Ovary (tissue), 9 donors: ENCODE measurements around the gene TMEM14A. TPM values are rescaled to one million over a fixed set of nuclear protein-coding genes. Genes with fewer than 3 reads are reported as not detected.

ENCODE experiments used
- DNase-seq, 5 donors: peaks; one replicate each; pipeline ENCODE4 v3.0.0-alpha.2; 2019 to 2020
- H3K27ac ChIP-seq, 2 donors: fragments of 200-600 bp; one replicate each; pipeline versions ENCODE4 v1.5.1 to v1.8.0; 2019 to 2022
- H3K27me3 ChIP-seq: fragments of 200-600 bp; one replicate; pipeline ENCODE4 v1.8.0; 2022
- H3K36me3 ChIP-seq: fragments of 200-600 bp; sonication (generic); one replicate; pipeline ENCODE4 v1.5.1; 2019
- H3K4me1 ChIP-seq: one replicate; pipeline ENCODE4 v1.8.1; 2013; ENCODE audit warnings: mild to moderate bottlenecking, moderate library complexity; ENCODE audit not compliant: insufficient read depth
- H3K4me3 ChIP-seq: fragments of 200-600 bp; sonication (generic); one replicate; pipeline ENCODE4 v1.5.1; 2017
- H3K9me3 ChIP-seq, 2 donors: fragments of 200-600 bp in 1 of 2; sonication (generic) in 1 of 2; one replicate each; pipeline versions ENCODE4 v1.5.1 to v1.8.1; 2013 to 2019; ENCODE audit warnings: mild to moderate bottlenecking in 1 of 2, moderate library complexity in 1 of 2
- CTCF ChIP-seq, 3 donors: fragments of 450-650 bp in 2 of 3; fragments of 200-600 bp in 1 of 3; IDR thresholded peaks; one replicate each; pipeline versions ENCODE4 v1.5.1 to v1.8.0; 2016 to 2022; ENCODE audit warnings: antibody characterized with exemption in 3 of 3, mild to moderate bottlenecking in 1 of 3
- EP300 ChIP-seq: sonication (generic); formaldehyde crosslinking; IDR thresholded peaks from one replicate; pipeline ENCODE4 v1.6.1; 2017; ENCODE audit warnings: antibody characterized with exemption
- POLR2A ChIP-seq: fragments of 450-650 bp; IDR thresholded peaks from one replicate; pipeline ENCODE4 v1.6.1; 2017; ENCODE audit warnings: antibody characterized with exemption, mild to moderate bottlenecking, moderate library complexity
- WGBS, 3 donors: extraction: QIAGEN DNeasy Blood & Tissue Kit in 1 of 3; methylation state at CpG; one replicate each; pipeline versions ENCODE4 v1.1.5 to v1.1.7; 2013 to 2017; 5-methylcytosine and 5-hydroxymethylcytosine counted together
- intact Hi-C, 4 donors: fragments of 100-400 bp; cut with DNase I; formaldehyde crosslinking; loops; one replicate each; pipeline versions ENCODE4 v1.11.0 to v1.15.1; 2022 to 2023
- polyA plus RNA-seq, 2 donors: library from polyadenylated mRNA; stranded (reverse); fragments of 200-250 nt in 1 of 2; fragments of 350-450 nt in 1 of 2; fragmentation: Illumina TruSeq in 1 of 2; extraction: RNeasy Lipid Tissue Mini Kit (QIAGEN cat#74804) in 1 of 2; gene quantifications; one replicate each; pipeline ENCODE4 v1.2.3, GENCODE V29; 2013 to 2014
- total RNA-seq, 7 donors: library from RNA; depleted of rRNA in 2 of 7; stranded (reverse); fragments of >200 nt in 2 of 7; fragmentation: NEBNext Ultra II Directional in 3 of 7; extraction: Animal tissue kit (Norgen Biotek cat#: 25700) in 3 of 7; gene quantifications; one replicate each; pipeline versions ENCODE4 v1.1.0 to v1.2.4, GENCODE V29; 2016 to 2023
- donor health status: DM: no; HTN: no; CAD: no; lungs with moderate emphysema.
- donor health status: DM: no; HTN: no; CAD: no.
- donor health status: Bipolar disorder and iron deficiency.
- donor health status: DM: yes; HTN: yes; CAD: no.
- donor health status: DM: no; HTN: no; CAD: no.
- donor health status: DM: yes; HTN: yes; CAD: no.

TMEM14A gene
- total and polyA plus RNA-seq, 9 donors: 17.0 to 35.6 (median 25.2) TPM

- no peak for TF ChIP-seq EP300
- no peak for TF ChIP-seq CTCF (IDR thresholded peaks at IDR 0.05)
- no peak for TF ChIP-seq POLR2A
- intact Hi-C loops: no loop called here
- H3K27me3 ChIP-seq: no peaks in the 10 kb centered on the region
- WGBS, 3 donors: 78 to 86% (median 81%) methylated on average over 2 of the region's 2 CpGs
- no peak for DNase-seq
- no peak overlapping the region for H3K27ac ChIP-seq
- H3K9me3 ChIP-seq: no peaks in the 10 kb centered on the region
- H3K4me1 ChIP-seq: no peaks in the 10 kb centered on the region
- no peaks in the 10 kb centered on the region for H3K36me3 ChIP-seq
- no peak overlapping the region for H3K4me3 ChIP-seq
Observed at GRCh38 chr6:52691718-52692117, 20.8 kb downstream of the TMEM14A start.

GRCh38 chr6:52693773-52694172 is 22.9 kb downstream of the TMEM14A start:
- intact Hi-C loops: no loop called here
- TF ChIP-seq POLR2A (no peak), EP300 (no peak), CTCF (IDR thresholded peaks at IDR 0.05) (no peak)
- WGBS, 3 donors: 97 to 100% (median 98%) methylated on average over 4 of the region's 4 CpGs
- H3K4me1 ChIP-seq: no peaks in the 10 kb centered on the region
- DNase-seq: no peak
- no peaks in the 10 kb centered on the region for H3K27me3 ChIP-seq
- H3K27ac ChIP-seq: no peak overlapping the region
- no peak overlapping the region for H3K4me3 ChIP-seq
- no peaks in the 10 kb centered on the region for H3K9me3 ChIP-seq
- no peaks in the 10 kb centered on the region for H3K36me3 ChIP-seq

- DNase-seq: no peak
- 94 to 98% (median 95%) methylated on average over 2 of the region's 2 CpGs for WGBS, 3 donors
- TF ChIP-seq EP300: no peak
- no peak for TF ChIP-seq POLR2A
- no peak for TF ChIP-seq CTCF (IDR thresholded peaks at IDR 0.05)
- Histone ChIP-seq H3K27ac (no peak overlapping the region), H3K4me1 (no peaks in the 10 kb centered on the region), H3K4me3 (no peak overlapping the region), H3K9me3 (no peaks in the 10 kb centered on the region), H3K27me3 (no peaks in the 10 kb centered on the region), H3K36me3 (no peaks in the 10 kb centered on the region)
- intact Hi-C loops: no loop called here
Observed at GRCh38 chr6:52694404-52694803, 23.5 kb downstream of the TMEM14A start.

DNA sequence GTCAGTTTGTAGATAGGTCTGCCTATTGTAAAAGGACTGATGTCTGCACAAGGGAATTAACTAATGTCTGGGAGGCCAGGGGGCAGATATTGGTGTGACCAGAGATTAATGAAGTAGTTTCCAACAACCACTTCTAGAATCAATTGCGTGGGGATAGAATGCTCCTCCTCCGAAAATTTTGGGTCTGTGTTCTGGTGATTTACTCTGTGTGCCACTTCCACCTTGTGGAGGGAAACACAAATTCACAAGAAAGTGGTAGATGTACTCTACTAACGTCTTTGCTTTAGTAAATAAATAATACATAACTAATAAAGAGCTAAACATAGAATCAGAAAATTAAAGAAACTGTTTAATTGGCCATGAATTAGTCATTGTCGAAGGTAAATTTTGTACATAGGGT is 25.5 kb downstream of the TMEM14A start:
- 65 to 70% (median 66%) methylated on average over 4 of the region's 4 CpGs for WGBS, 3 donors
- no peak overlapping the region for H3K4me3 ChIP-seq
- TF ChIP-seq EP300 (no peak), CTCF (IDR thresholded peaks at IDR 0.05) (no peak), POLR2A (no peak)
- no peaks in the 10 kb centered on the region for H3K36me3 ChIP-seq
- intact Hi-C loops: no loop called here
- no peaks in the 10 kb centered on the region for H3K4me1 ChIP-seq
- no peak overlapping the region for H3K27ac ChIP-seq
- no peaks in the 10 kb centered on the region for H3K27me3 ChIP-seq
- H3K9me3 ChIP-seq: no peaks in the 10 kb centered on the region
- DNase-seq: no peak

- no peak overlapping the region for H3K27ac ChIP-seq
- no peaks in the 10 kb centered on the region for H3K36me3 ChIP-seq
- intact Hi-C loops: no loop called here
- WGBS, 3 donors: 93 to 96% (median 94%) methylated on average over 2 of the region's 2 CpGs
- no peaks in the 10 kb centered on the region for H3K27me3 ChIP-seq
- no peaks in the 10 kb centered on the region for H3K4me1 ChIP-seq
- no peak overlapping the region for H3K4me3 ChIP-seq
- DNase-seq: no peak
- TF ChIP-seq EP300: no peak
- no peak for TF ChIP-seq CTCF (IDR thresholded peaks at IDR 0.05)
- TF ChIP-seq POLR2A: no peak
- no peaks in the 10 kb centered on the region for H3K9me3 ChIP-seq
Observed at GRCh38 chr6:52697903-52698302, 27.0 kb downstream of the TMEM14A start.
